Cardiac muscle cell (in vitro differentiated cells and primary cell): ENCODE results near the gene SSTR1. TPM values are rescaled to one million over a fixed set of nuclear protein-coding genes. Genes with fewer than 3 reads are reported as not detected.

Experiments used
- DNase-seq, 2 donors: peaks; one replicate each; pipeline versions ENCODE4 v3.0.0 to v3.0.0-alpha.2; 2010 to 2017; ENCODE audit warnings: low read depth in 1 of 2, low spot score in 1 of 2
- H3K27ac ChIP-seq: fragments of 200-600 bp; sonication (generic); 2 replicates; pipeline ENCODE4 v1.5.1; 2016
- H3K27me3 ChIP-seq: fragments of 200-600 bp; sonication (generic); 2 replicates; pipeline ENCODE4 v1.6.0; 2016; ENCODE audit warnings: control low read depth
- H3K36me3 ChIP-seq: fragments of 200-600 bp; sonication (generic); 2 replicates; pipeline ENCODE4 v1.5.1; 2016; ENCODE audit warnings: control low read depth
- H3K4me1 ChIP-seq: fragments of 200-600 bp; sonication (generic); 2 replicates; pipeline ENCODE4 v1.8.1; 2017; ENCODE audit warnings: low read depth, mild to moderate bottlenecking, mixed run types
- H3K4me3 ChIP-seq: fragments of 200-600 bp; sonication (generic); 2 replicates; pipeline ENCODE4 v1.5.1; 2016; ENCODE audit warnings: mild to moderate bottlenecking
- H3K9me3 ChIP-seq: fragments of 200-600 bp; sonication (generic); 2 replicates; pipeline ENCODE4 v1.5.1; 2017; ENCODE audit warnings: low read depth, mild to moderate bottlenecking, control low read depth
- CTCF ChIP-seq: IDR thresholded peaks from 2 replicates; pipeline ENCODE4 v1.5.1; 2012; ENCODE audit warnings: low read depth, mild to moderate bottlenecking, low read length
- polyA plus RNA-seq: library from polyadenylated mRNA; unstranded; fragments of >200 nt; fragmentation: Nextera tagmentation; extraction: Ambion mirVana; gene quantifications from 2 replicates; pipeline ENCODE4 v1.2.1, GENCODE V29; 2016
- total RNA-seq: library from RNA; depleted of rRNA; stranded (reverse); fragments of >200 nt; gene quantifications from 2 replicates; pipeline ENCODE4 v1.2.3, GENCODE V29; 2016

Gene SSTR1
- total and polyA plus RNA-seq, 2 experiments from 2014 or later: not detected

- Histone ChIP-seq H3K27me3 (peaks cover 2% of the 10 kb centered on the region), H3K4me3 (no peak overlapping the region), H3K27ac (no peak overlapping the region), H3K9me3 (no peaks in the 10 kb centered on the region), H3K36me3 (no peaks in the 10 kb centered on the region), H3K4me1 (no peaks in the 10 kb centered on the region)
- DNase-seq: no peak
- TF ChIP-seq CTCF: no peak
Measured at GRCh38 chr14:38199076-38199475, 8.6 kb upstream of the SSTR1 start.

DNA sequence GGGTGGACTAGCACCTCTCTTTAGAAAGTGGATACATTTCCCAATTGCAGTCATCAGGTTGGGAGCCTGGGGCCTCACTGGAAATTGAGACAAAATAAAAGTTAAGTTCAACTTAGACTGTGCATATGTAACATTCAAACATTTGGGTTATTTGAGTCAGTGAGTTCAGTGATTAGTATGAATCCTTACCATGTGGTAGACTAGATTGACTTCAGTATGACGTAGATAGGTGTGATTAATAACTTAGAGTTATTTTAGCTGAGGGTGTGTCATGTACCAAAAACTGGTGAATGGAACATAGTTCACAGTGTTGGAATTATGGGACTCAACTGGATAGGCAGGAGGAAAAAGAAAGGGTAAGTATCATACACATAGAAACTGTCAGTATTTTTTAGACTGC is 8.0 kb upstream of the SSTR1 start:
- peaks cover 6% of the 10 kb centered on the region for H3K27me3 ChIP-seq
- TF ChIP-seq CTCF: no peak
- H3K36me3 ChIP-seq: no peaks in the 10 kb centered on the region
- no peak overlapping the region for H3K27ac ChIP-seq
- peak in 1 of 2 donors; percentile 9 for DNase-seq
- H3K4me3 ChIP-seq: no peak overlapping the region
- H3K9me3 ChIP-seq: no peaks in the 10 kb centered on the region
- H3K4me1 ChIP-seq: no peaks in the 10 kb centered on the region

GRCh38 chr14:38201137-38201828 is 6.4 kb upstream of the SSTR1 start:
- no peak overlapping the region for H3K4me3 ChIP-seq
- TF ChIP-seq CTCF: no peak
- no peak for DNase-seq
- H3K36me3 ChIP-seq: no peaks in the 10 kb centered on the region
- peaks cover 18% of the 10 kb centered on the region for H3K27me3 ChIP-seq
- H3K9me3 ChIP-seq: no peaks in the 10 kb centered on the region
- no peak overlapping the region for H3K27ac ChIP-seq
- H3K4me1 ChIP-seq: no peaks in the 10 kb centered on the region

DNA sequence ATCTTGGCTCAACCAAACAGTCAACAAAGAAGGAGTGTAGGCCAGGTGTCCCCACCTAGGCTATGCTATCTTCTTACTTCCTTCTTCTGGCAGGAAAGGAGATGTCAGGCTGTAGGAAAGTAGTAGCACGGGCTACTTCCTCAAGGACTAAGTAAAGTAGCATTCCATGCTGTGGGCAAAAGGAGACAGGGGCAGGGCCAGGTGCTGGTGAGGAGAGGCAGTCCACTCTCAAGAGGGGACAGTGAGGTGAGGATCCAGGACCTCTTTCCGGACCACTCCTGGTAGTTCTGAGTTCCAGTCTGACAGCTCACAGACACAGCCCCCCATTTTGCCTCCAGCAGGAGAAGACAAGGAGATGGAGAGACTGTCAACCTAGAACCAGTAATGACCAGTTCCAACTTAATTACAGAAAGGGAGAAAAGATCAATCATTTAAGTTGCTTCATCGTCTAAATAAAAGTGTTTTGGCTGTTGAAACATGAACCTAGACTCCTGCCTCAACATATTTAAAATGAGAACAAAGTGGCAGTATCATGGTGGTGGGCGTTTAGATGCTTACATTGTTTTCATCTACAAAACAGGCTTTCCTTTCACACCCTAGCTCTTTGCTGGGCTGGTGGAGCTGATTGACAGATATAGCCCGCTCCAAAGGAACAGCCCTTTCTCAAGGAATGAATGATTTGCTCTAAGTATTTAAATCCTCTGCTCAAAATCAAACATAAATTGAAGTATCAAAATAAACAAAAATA is 5.1 kb upstream of the SSTR1 start:
- H3K4me1 ChIP-seq: no peaks in the 10 kb centered on the region

More for the DNA sequence above, 5.1 kb upstream of the SSTR1 start:
- Histone ChIP-seq H3K27me3 (peaks cover 32% of the 10 kb centered on the region), H3K27ac (no peak overlapping the region), H3K36me3 (no peaks in the 10 kb centered on the region), H3K9me3 (no peaks in the 10 kb centered on the region), H3K4me3 (no peak overlapping the region)
- DNase-seq: no peak
- TF ChIP-seq CTCF: no peak
